Ovary (tissue), 3 donors: ENCODE measurements around the gene AFP.

ENCODE experiments used
- CTCF ChIP-seq, 3 donors: fragments of 450-650 bp in 2 of 3; fragments of 200-600 bp in 1 of 3; IDR thresholded peaks; one replicate each; pipeline versions ENCODE4 v1.5.1 to v1.8.0; 2016 to 2022; ENCODE audit warnings: antibody characterized with exemption in 3 of 3, mild to moderate bottlenecking in 1 of 3
- EP300 ChIP-seq: sonication (generic); formaldehyde crosslinking; IDR thresholded peaks from one replicate; pipeline ENCODE4 v1.6.1; 2017; ENCODE audit warnings: antibody characterized with exemption
- POLR2A ChIP-seq: fragments of 450-650 bp; IDR thresholded peaks from one replicate; pipeline ENCODE4 v1.6.1; 2017; ENCODE audit warnings: antibody characterized with exemption, mild to moderate bottlenecking, moderate library complexity
- donor health status: DM: no; HTN: no; CAD: no.

- no peak for TF ChIP-seq CTCF (IDR thresholded peaks at IDR 0.05)
- no peak for TF ChIP-seq POLR2A
- TF ChIP-seq EP300 = no peak
Observed at GRCh38 chr4:73452953-73453700, 17.1 kb downstream of the AFP start.
